ENCODE data around the gene SNAP25. TPM values are rescaled to one million over a fixed set of nuclear protein-coding genes. Genes with fewer than 3 reads are reported as not detected.

SNAP25 gene
- total RNA-seq, 3 donors from 2014 or later = 0.80 to 10.5 (median 1.1) TPM

DNA sequence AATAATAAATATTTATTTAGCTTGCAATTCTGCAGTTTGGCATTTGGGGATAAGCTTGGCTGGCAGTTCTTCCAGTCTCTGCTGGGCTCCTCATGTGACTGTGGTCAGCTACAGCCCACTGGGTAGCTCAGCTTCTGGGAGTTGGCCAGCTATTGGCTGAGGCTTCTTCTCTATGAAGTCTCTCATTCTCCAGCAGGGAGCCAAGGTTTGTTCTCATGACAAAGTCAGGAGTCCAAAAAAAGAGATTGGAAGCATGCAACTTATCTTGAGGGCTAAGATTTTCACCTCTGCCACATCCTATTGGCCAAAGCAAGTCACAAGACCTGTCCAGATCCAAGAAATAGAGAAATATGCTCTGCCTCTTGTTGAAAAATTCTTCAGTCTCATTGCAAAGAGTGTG is 94.6 kb downstream of the SNAP25 start:
- intact Hi-C loops (cut with DNase I, micrococcal nuclease) = no loop called here

GRCh38 chr20:10313701-10314100 is 95.1 kb downstream of the SNAP25 start:
- TF ChIP-seq, protein P1, sequence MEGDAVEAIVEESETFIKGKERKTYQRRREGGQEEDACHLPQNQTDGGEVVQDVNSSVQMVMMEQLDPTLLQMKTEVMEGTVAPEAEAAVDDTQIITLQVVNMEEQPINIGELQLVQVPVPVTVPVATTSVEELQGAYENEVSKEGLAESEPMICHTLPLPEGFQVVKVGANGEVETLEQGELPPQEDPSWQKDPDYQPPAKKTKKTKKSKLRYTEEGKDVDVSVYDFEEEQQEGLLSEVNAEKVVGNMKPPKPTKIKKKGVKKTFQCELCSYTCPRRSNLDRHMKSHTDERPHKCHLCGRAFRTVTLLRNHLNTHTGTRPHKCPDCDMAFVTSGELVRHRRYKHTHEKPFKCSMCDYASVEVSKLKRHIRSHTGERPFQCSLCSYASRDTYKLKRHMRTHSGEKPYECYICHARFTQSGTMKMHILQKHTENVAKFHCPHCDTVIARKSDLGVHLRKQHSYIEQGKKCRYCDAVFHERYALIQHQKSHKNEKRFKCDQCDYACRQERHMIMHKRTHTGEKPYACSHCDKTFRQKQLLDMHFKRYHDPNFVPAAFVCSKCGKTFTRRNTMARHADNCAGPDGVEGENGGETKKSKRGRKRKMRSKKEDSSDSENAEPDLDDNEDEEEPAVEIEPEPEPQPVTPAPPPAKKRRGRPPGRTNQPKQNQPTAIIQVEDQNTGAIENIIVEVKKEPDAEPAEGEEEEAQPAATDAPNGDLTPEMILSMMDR (IDR thresholded peaks at IDR 0.05) = no peak
- Histone ChIP-seq H3K9me3 (peaks cover 3% of the 10 kb centered on the region), H3K4me1 (ENCODE audit: low read depth) (no peaks in the 10 kb centered on the region), H3K4me3 (no peak overlapping the region), H3K36me3 (ENCODE audit: low read depth) (no peaks in the 10 kb centered on the region)
- intact Hi-C loops (cut with DNase I, micrococcal nuclease) = no loop called here
- ATAC-seq = no peak
- DNase-seq = no peak

More for the DNA sequence above, 94.6 kb downstream of the SNAP25 start:
- H3K4me1 ChIP-seq (ENCODE audit: low read depth) = no peaks in the 10 kb centered on the region
- peaks cover 3% of the 10 kb centered on the region for H3K9me3 ChIP-seq
- H3K36me3 ChIP-seq (ENCODE audit: low read depth) = no peaks in the 10 kb centered on the region
- TF ChIP-seq, protein P1 (IDR thresholded peaks at IDR 0.05) = no peak
- no peak overlapping the region for H3K4me3 ChIP-seq
- no peak for ATAC-seq
- no peak for DNase-seq

GRCh38 chr20:10314198-10314597 is 95.6 kb downstream of the SNAP25 start:
- TF ChIP-seq, protein P1 (IDR thresholded peaks at IDR 0.05) = no peak
- intact Hi-C loops (cut with DNase I, micrococcal nuclease) = no loop called here
- Histone ChIP-seq H3K9me3 (peaks cover 3% of the 10 kb centered on the region), H3K4me1 (ENCODE audit: low read depth) (no peaks in the 10 kb centered on the region), H3K4me3 (no peak overlapping the region), H3K36me3 (ENCODE audit: low read depth) (no peaks in the 10 kb centered on the region)
- ATAC-seq = no peak
- DNase-seq = no peak

DNA sequence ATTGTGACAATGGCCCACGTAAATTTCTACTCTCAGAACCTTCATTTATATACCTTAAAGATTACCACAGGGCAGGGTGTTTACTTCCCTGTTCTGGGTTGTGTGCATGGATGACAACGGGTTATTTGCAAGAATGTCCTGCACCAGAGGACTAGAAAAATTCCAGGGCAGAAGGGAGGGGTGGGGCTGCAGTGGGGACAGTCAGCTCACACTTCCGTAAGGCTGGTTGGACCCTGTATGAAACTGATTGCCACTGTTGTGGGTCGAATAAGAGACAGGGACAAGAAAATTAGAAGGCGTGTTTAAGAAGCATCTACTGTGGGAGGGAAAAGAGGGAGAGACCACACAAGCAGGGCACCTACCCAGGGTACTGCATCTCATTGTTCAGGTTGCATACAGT is 96.5 kb downstream of the SNAP25 start:
- H3K4me3 ChIP-seq = no peak overlapping the region
- intact Hi-C loops (cut with DNase I, micrococcal nuclease) = no loop called here
- no peaks in the 10 kb centered on the region for H3K36me3 ChIP-seq (ENCODE audit: low read depth)
- no peaks in the 10 kb centered on the region for H3K4me1 ChIP-seq (ENCODE audit: low read depth)
- no peak for ATAC-seq
- peaks cover 3% of the 10 kb centered on the region for H3K9me3 ChIP-seq
- DNase-seq = no peak
- TF ChIP-seq, protein P1 (IDR thresholded peaks at IDR 0.05) = no peak

- no peak for ATAC-seq
- DNase-seq = peak in 1 of 3 donors; percentile 7
- peaks cover 3% of the 10 kb centered on the region for H3K9me3 ChIP-seq
- intact Hi-C loops (cut with DNase I, micrococcal nuclease) = no loop called here
- H3K36me3 ChIP-seq (ENCODE audit: low read depth) = no peaks in the 10 kb centered on the region
- no peaks in the 10 kb centered on the region for H3K4me1 ChIP-seq (ENCODE audit: low read depth)
- TF ChIP-seq, protein P1 (IDR thresholded peaks at IDR 0.05) = no peak
- H3K4me3 ChIP-seq = no peak overlapping the region
Observed at GRCh38 chr20:10316582-10316981, 98.0 kb downstream of the SNAP25 start.
